ENCODE data around the gene CAB39L. TPM values are rescaled to one million over a fixed set of nuclear protein-coding genes. Genes with fewer than 3 reads are reported as not detected.
A peak's percentile ranks its signal among the peaks of the same experiment; 100 is the strongest.

Gene CAB39L
- 10 to 100 TPM in 1 of 2 donors, 1 to 10 TPM in 1; 6.1 to 14.5 TPM for total RNA-seq

GRCh38 chr13:49443704-49444523 lies at the start of gene CAB39L, which contains the start of gene SETDB2:
Gene CAB39L, minus strand, starts transcription at chr13:49444064. Its CDS starts 61,154 bp downstream, at chr13:49382910.
Gene SETDB2, plus strand, starts transcription at chr13:49444274. Its CDS starts 7,620 bp downstream, at chr13:49451894.
- H3K4me3 ChIP-seq = peak within 1 kb of the TSS; percentile 63
- H3K9ac ChIP-seq (ENCODE audit: low read depth in 2 of 2, low read length in 2 of 2) = peak within 1 kb of the TSS; percentile 82 to 90
- H3K27me3 ChIP-seq = no peaks in the 10 kb centered on the region
- peak; percentile 99 for DNase-seq
- no peaks in the 10 kb centered on the region for H3K36me3 ChIP-seq
- no peaks in the 10 kb centered on the region for H3K4me1 ChIP-seq
- H3K27ac ChIP-seq = peak within 1 kb of the TSS; percentile 98
- TF ChIP-seq CTCF (IDR thresholded peaks at IDR 0.05) = peak; percentile 33
- intact Hi-C loops (cut with DNase I) = loop anchor here (10.0 kb wide), 2 partner anchors 51 to 141 kb away; partner anchors contain the start of genes PHF11 and RCBTB1
- H3K9me3 ChIP-seq = no peaks in the 10 kb centered on the region

GRCh38 chr13:49488563-49488962 lies 44.7 kb upstream of the CAB39L start:
- intact Hi-C loops (cut with DNase I) = no loop called here
- TF ChIP-seq CTCF (IDR thresholded peaks at IDR 0.05) = no peak
- Histone ChIP-seq H3K27ac (no peak overlapping the region), H3K9ac (ENCODE audit: low read depth in 2 of 2, low read length in 2 of 2) (no peak overlapping the region), H3K9me3 (no peaks in the 10 kb centered on the region), H3K36me3 (no peaks in the 10 kb centered on the region), H3K27me3 (no peaks in the 10 kb centered on the region), H3K4me3 (no peak overlapping the region), H3K4me1 (no peaks in the 10 kb centered on the region)
- DNase-seq = no peak

GRCh38 chr13:49481788-49482187 lies 37.9 kb upstream of the CAB39L start:
- no peaks in the 10 kb centered on the region for H3K36me3 ChIP-seq

GRCh38 chr13:49476529-49476928 lies 32.7 kb upstream of the CAB39L start:
- TF ChIP-seq CTCF (IDR thresholded peaks at IDR 0.05) = no peak
- no peak for DNase-seq
- no peaks in the 10 kb centered on the region for H3K36me3 ChIP-seq
- no peak overlapping the region for H3K27ac ChIP-seq
- H3K9me3 ChIP-seq = no peaks in the 10 kb centered on the region
- no peaks in the 10 kb centered on the region for H3K27me3 ChIP-seq
- H3K4me1 ChIP-seq = no peaks in the 10 kb centered on the region
- intact Hi-C loops (cut with DNase I) = no loop called here
- no peak overlapping the region for H3K9ac ChIP-seq (ENCODE audit: low read depth in 2 of 2, low read length in 2 of 2)
- H3K4me3 ChIP-seq = no peak overlapping the region

More at GRCh38 chr13:49481788-49482187, 37.9 kb upstream of the CAB39L start:
- H3K9me3 ChIP-seq = no peaks in the 10 kb centered on the region
- no peak overlapping the region for H3K9ac ChIP-seq (ENCODE audit: low read depth in 2 of 2, low read length in 2 of 2)
- intact Hi-C loops (cut with DNase I) = no loop called here
- TF ChIP-seq CTCF (IDR thresholded peaks at IDR 0.05) = no peak
- no peak for DNase-seq
- no peak overlapping the region for H3K27ac ChIP-seq
- no peaks in the 10 kb centered on the region for H3K27me3 ChIP-seq
- H3K4me3 ChIP-seq = no peak overlapping the region
- H3K4me1 ChIP-seq = no peaks in the 10 kb centered on the region

GRCh38 chr13:49472186-49472585 lies 28.3 kb upstream of the CAB39L start:
- no peak overlapping the region for H3K4me3 ChIP-seq
- H3K9me3 ChIP-seq = no peaks in the 10 kb centered on the region
- H3K27ac ChIP-seq = no peak overlapping the region
- no peaks in the 10 kb centered on the region for H3K4me1 ChIP-seq
- no peak for TF ChIP-seq CTCF (IDR thresholded peaks at IDR 0.05)
- H3K9ac ChIP-seq (ENCODE audit: low read depth in 2 of 2, low read length in 2 of 2) = no peak overlapping the region
- no peaks in the 10 kb centered on the region for H3K27me3 ChIP-seq
- intact Hi-C loops (cut with DNase I) = no loop called here
- no peaks in the 10 kb centered on the region for H3K36me3 ChIP-seq
- DNase-seq = no peak
